K562 (cell line): ENCODE results near the gene DLG3. TPM values are rescaled to one million over a fixed set of nuclear protein-coding genes. Genes with fewer than 3 reads are reported as not detected.

Source experiments
- ATAC-seq: fragments of 200-7000 bp; cut with Tn5 transposase; 3 replicates; pipeline ENCODE4 v1.9.1; 2020; ENCODE audit warnings: moderate library complexity
- BruUV-seq: library from RNA; stranded (reverse); fragments of 400-500 nt; replicated peaks from 2 replicates; lab custom pipeline; 2021; lab: Mats Ljungman, UMichigan
- CTCF ChIA-PET: fragments of 300-600 bp; formaldehyde crosslinking; extraction: SDS; loops from one replicate; lab custom pipeline; 2021; ENCODE audit warnings: low intra/inter-chr PET ratio; lab: Yijun Ruan, JAX
- POLR2A ChIA-PET: fragments of 300-600, 350-650 bp; sonication (Branson Sonifier 250); formaldehyde crosslinking; extraction: SDS; loops from one replicate; lab custom pipeline; 2021; ENCODE audit warnings: antibody characterized with exemption, inconsistent platforms; lab: Yijun Ruan, JAX
- DNase-seq, 4 experiments: peaks; one replicate each; pipeline versions ENCODE4 v3.0.0 to v3.0.0-alpha.2; 2011 to 2018; ENCODE audit warnings: low spot score in 3 of 4, mixed read lengths in 3 of 4; ENCODE audit errors: extremely low read depth in 1 of 4
- FAIRE-seq: peaks from 2 replicates; lab custom pipeline; 2011; peaks lifted over from hg19 to GRCh38; lab: Jason Lieb, UNC
- H2AFZ ChIP-seq: 2 replicates; pipeline ENCODE4 v1.6.0; 2011; ENCODE audit warnings: low read depth, low read length, control low read depth, inconsistent platforms
- H3K27ac ChIP-seq: fragments of 200-600 bp; 3 replicates; pipeline ENCODE4 v1.8.0; 2011; ENCODE audit warnings: low read depth, mild to moderate bottlenecking, control low read depth, inconsistent platforms, low read length, moderate library complexity, mixed read lengths; ENCODE audit errors: extremely low read depth
- H3K27me3 ChIP-seq, 2 experiments: fragments of 300-600 bp in 1 of 2; 2 replicates in 1 of 2; 3 replicates in 1 of 2; pipeline versions ENCODE4 v1.6.0 to v1.8.0; 2011; ENCODE audit warnings: inconsistent platforms in 2 of 2, low read length in 2 of 2, mild to moderate bottlenecking in 1 of 2, mixed read lengths in 1 of 2, moderate library complexity in 1 of 2; ENCODE audit not compliant: control insufficient read depth in 2 of 2, insufficient read depth in 2 of 2
- H3K36me3 ChIP-seq: fragments of 300-600 bp; 3 replicates; pipeline ENCODE4 v1.8.0; 2011; ENCODE audit warnings: mild to moderate bottlenecking, low read length, inconsistent platforms; ENCODE audit not compliant: control insufficient read depth, insufficient read depth
- H3K4me1 ChIP-seq, 2 experiments: fragments of 200-600 bp in 1 of 2; replicated peaks in 1 of 2; 2 replicates in 1 of 2; 3 replicates in 1 of 2; pipeline versions ENCODE4 v1.5.1 to v1.8.0; 2011; ENCODE audit warnings: inconsistent platforms in 2 of 2, low read length in 2 of 2, mild to moderate bottlenecking in 1 of 2, mixed read lengths in 1 of 2, moderate library complexity in 1 of 2; ENCODE audit not compliant: control insufficient read depth in 2 of 2, insufficient read depth in 2 of 2
- H3K4me2 ChIP-seq: 2 replicates; pipeline ENCODE4 v1.6.1; 2011; ENCODE audit warnings: low read length, control low read depth, inconsistent platforms, mixed read lengths; ENCODE audit not compliant: insufficient read depth
- H3K4me3 ChIP-seq: fragments of 200-600 bp; sonication (generic), shearing (Covaris generic); 2 replicates; pipeline ENCODE4 v1.5.1; 2016; ENCODE audit warnings: control low read depth, inconsistent platforms
- H3K79me2 ChIP-seq: fragments of 200-600 bp; 3 replicates; pipeline ENCODE4 v1.8.0; 2011; ENCODE audit warnings: low read length, inconsistent platforms; ENCODE audit not compliant: control insufficient read depth, insufficient read depth
- H3K9ac ChIP-seq, 2 experiments: 2 replicates each; pipeline versions ENCODE4 v1.6.0 to v1.6.1; 2011; ENCODE audit warnings: low read depth in 2 of 2, low read length in 2 of 2, control low read depth in 1 of 2, inconsistent platforms in 1 of 2, mild to moderate bottlenecking in 1 of 2, mixed read lengths in 1 of 2; ENCODE audit not compliant: insufficient read depth in 1 of 2
- H3K9me1 ChIP-seq: one replicate; pipeline ENCODE4 v1.6.0; 2011; ENCODE audit warnings: inconsistent platforms, mild to moderate bottlenecking, low read length, moderate library complexity; ENCODE audit not compliant: control insufficient read depth, insufficient read depth
- H3K9me3 ChIP-seq: replicated peaks from 2 replicates; pipeline ENCODE4 v1.5.1; 2011; ENCODE audit warnings: low read depth, low read length, inconsistent platforms; ENCODE audit not compliant: control insufficient read depth, insufficient read depth
- H4K20me1 ChIP-seq: replicated peaks from 2 replicates; pipeline ENCODE4 v1.6.1; 2011; ENCODE audit warnings: low read length, inconsistent platforms, mixed read lengths; ENCODE audit not compliant: control insufficient read depth, insufficient read depth
- COPS2 ChIP-seq: fragments of 450-650 bp; conservative IDR thresholded peaks from 2 replicates; pipeline ENCODE4 v1.6.1; 2016; ENCODE audit warnings: mild to moderate bottlenecking, moderate library complexity
- EZH2 ChIP-seq: IDR thresholded peaks from 2 replicates; pipeline ENCODE4 v1.6.1; 2012; ENCODE audit warnings: low read depth, mild to moderate bottlenecking, inconsistent platforms, low read length, borderline replicate concordance
- FOSL1 ChIP-seq: fragments of 200-800 bp; sonication (Bioruptor generic); conservative IDR thresholded peaks from 2 replicates; pipeline ENCODE4 v1.6.1; 2016; ENCODE audit warnings: missing genetic modification characterization, missing compliant biosample characterization
- FOXP1 ChIP-seq: sonication (generic); formaldehyde crosslinking; IDR thresholded peaks from 2 replicates; pipeline ENCODE4 v1.8.0; 2022; ENCODE audit warnings: mild to moderate bottlenecking, missing genetic modification reagents
- FUS ChIP-seq: fragments of 200-400 bp; formaldehyde crosslinking; optimal IDR thresholded peaks from 2 replicates; pipeline ENCODE3; 2017; ENCODE audit warnings: low read depth, low read length
- GATAD2A ChIP-seq: fragments of 450-650 bp; IDR thresholded peaks from 2 replicates; pipeline ENCODE4 v1.6.1; 2017
- HDAC8 ChIP-seq: fragments of 450-650 bp; IDR thresholded peaks from 2 replicates; pipeline ENCODE4 v1.6.1; 2016; ENCODE audit warnings: mild to moderate bottlenecking, missing genetic modification characterization, moderate library complexity, missing compliant biosample characterization
- HNRNPLL ChIP-seq: fragments of 200-400 bp; formaldehyde crosslinking; IDR thresholded peaks from 2 replicates; pipeline ENCODE4 v1.6.1; 2017; ENCODE audit warnings: low read length, low read depth, mild to moderate bottlenecking; ENCODE audit not compliant: poor library complexity, severe bottlenecking
- KLF10 ChIP-seq: fragments of 250-450 bp; sonication (Bioruptor Pico); IDR thresholded peaks from 2 replicates; pipeline ENCODE4 v1.6.1; 2021; ENCODE audit warnings: matching md5 sums
- MXI1 ChIP-seq: IDR thresholded peaks from 2 replicates; pipeline ENCODE4 v1.6.1; 2011; ENCODE audit warnings: low read depth, mild to moderate bottlenecking, improper control_type of control experiment, low read length
- NFE2L1 ChIP-seq: fragments of 450-650 bp; IDR thresholded peaks from 2 replicates; pipeline ENCODE4 v1.6.1; 2016; ENCODE audit warnings: missing genetic modification characterization, low read depth, mild to moderate bottlenecking, missing compliant biosample characterization, moderate library complexity, borderline replicate concordance
- POLR3A ChIP-seq: IDR thresholded peaks from 2 replicates; pipeline ENCODE4 v1.6.1; 2011; ENCODE audit warnings: borderline replicate concordance, mild to moderate bottlenecking, moderate library complexity; ENCODE audit not compliant: insufficient read length, insufficient read depth; ENCODE audit errors: extremely low read depth
- SRF ChIP-seq, 2 experiments: fragments of 250-450, 450-650 bp in 1 of 2; sonication (Bioruptor Pico) in 1 of 2; sonication (generic) in 1 of 2; formaldehyde crosslinking; IDR thresholded peaks; 2 replicates each; pipeline versions ENCODE4 v1.5.0 to v1.5.1; 2020 to 2022; ENCODE audit warnings: mild to moderate bottlenecking in 1 of 2, missing genetic modification reagents in 1 of 2
- STAT5B ChIP-seq: fragments of 250-450 bp; sonication (Bioruptor Pico); IDR thresholded peaks from 2 replicates; pipeline ENCODE4 v1.8.0; 2021; ENCODE audit warnings: mild to moderate bottlenecking, inconsistent platforms
- TAF9B ChIP-seq: fragments of 450-650 bp; IDR thresholded peaks from 2 replicates; pipeline ENCODE4 v1.6.1; 2018; ENCODE audit warnings: mild to moderate bottlenecking; ENCODE audit not compliant: partially characterized antibody
- ZBTB1 ChIP-seq: sonication (generic); formaldehyde crosslinking; IDR thresholded peaks from 2 replicates; pipeline ENCODE4 v1.8.1; 2023; ENCODE audit warnings: missing genetic modification reagents, low read depth, mild to moderate bottlenecking, borderline replicate concordance
- ZNF263 ChIP-seq: sonication (generic); formaldehyde crosslinking; IDR thresholded peaks from 2 replicates; pipeline ENCODE4 v1.8.0; 2022; ENCODE audit warnings: mild to moderate bottlenecking, missing genetic modification reagents, borderline replicate concordance
- ZNF586 ChIP-seq: fragments of 450-650 bp; formaldehyde crosslinking; conservative IDR thresholded peaks from 2 replicates; pipeline ENCODE4 v1.4.0; 2020; ENCODE audit warnings: mild to moderate bottlenecking, moderate library complexity
- ZNF655 ChIP-seq: fragments of 250-450 bp; sonication (Bioruptor Pico); IDR thresholded peaks from 2 replicates; pipeline ENCODE4 v1.5.0; 2021
- in situ Hi-C: fragments of 300-500 bp; cut with MboI; formaldehyde crosslinking; loops from 4 replicates; pipeline ENCODE4 v1.15.0; 2018; ENCODE audit warnings: inconsistent platforms, mixed read lengths
- intact Hi-C: fragments of 100-400 bp; cut with micrococcal nuclease; formaldehyde crosslinking; loops from 2 replicates; pipeline ENCODE4 v1.14.2; 2022
- polyA plus RNA-seq, 8 experiments: library from polyadenylated mRNA; depleted of rRNA in 4 of 8; stranded (reverse) in 5 of 8; unstranded in 3 of 8; fragments of >200 nt; fragmentation: Nextera tagmentation in 2 of 8; fragmentation: Illumina TruSeq in 1 of 8; extraction: Ambion mirVana in 2 of 8; extraction: Trizol in 1 of 8; gene quantifications; 2 replicates each; pipeline versions ENCODE4 v1.2.1 to v1.2.3, GENCODE V29; 2011 to 2014; ENCODE audit warnings: inconsistent platforms in 1 of 8, missing spikeins in 1 of 8
- total RNA-seq, 7 experiments: library from RNA; depleted of rRNA in 6 of 7; stranded (reverse); fragments of >200 nt in 6 of 7; fragmentation: Illumina TruSeq in 2 of 7; extraction: Trizol in 2 of 7; gene quantifications; 2 replicates each; pipeline versions ENCODE4 v1.2.1 to v1.2.3, GENCODE V29; 2011 to 2021; ENCODE audit warnings: low replicate concordance in 1 of 7
- TF ChIP-seq, protein P1 (sequence below): IDR thresholded peaks from 3 replicates; pipeline ENCODE4 v1.6.1; 2011; ENCODE audit warnings: borderline replicate concordance, mild to moderate bottlenecking, moderate library complexity; ENCODE audit not compliant: insufficient read length; ENCODE audit errors: extremely low read depth

Gene DLG3
- total and polyA plus RNA-seq, 9 of the 15 experiments (the other 6 are each of a cell fraction or from before 2014, with no cell fraction given): 3.1 to 15.7 (median 8.8) TPM

DNA sequence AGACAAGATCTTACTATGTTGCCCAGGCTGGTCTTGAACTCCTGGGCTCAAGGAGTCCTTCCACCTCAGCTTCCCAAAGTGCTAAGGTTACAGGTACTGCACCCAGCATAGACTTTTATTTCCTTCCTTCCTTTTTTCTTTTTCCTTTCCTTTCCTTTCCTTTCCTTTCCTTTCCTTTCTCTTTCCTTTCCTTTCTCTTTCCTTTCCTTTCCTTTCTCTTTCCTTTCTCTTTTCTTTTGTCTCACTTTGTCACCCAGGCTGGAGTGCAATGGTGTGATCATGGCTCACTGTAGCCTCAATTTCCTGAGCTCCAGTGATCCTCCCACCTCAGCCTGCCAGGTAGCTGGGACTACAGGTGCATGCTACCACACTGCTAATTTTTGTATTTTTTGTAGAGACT lies 19.4 kb downstream of the DLG3 start (continued):
- TF ChIP-seq, protein P1, sequence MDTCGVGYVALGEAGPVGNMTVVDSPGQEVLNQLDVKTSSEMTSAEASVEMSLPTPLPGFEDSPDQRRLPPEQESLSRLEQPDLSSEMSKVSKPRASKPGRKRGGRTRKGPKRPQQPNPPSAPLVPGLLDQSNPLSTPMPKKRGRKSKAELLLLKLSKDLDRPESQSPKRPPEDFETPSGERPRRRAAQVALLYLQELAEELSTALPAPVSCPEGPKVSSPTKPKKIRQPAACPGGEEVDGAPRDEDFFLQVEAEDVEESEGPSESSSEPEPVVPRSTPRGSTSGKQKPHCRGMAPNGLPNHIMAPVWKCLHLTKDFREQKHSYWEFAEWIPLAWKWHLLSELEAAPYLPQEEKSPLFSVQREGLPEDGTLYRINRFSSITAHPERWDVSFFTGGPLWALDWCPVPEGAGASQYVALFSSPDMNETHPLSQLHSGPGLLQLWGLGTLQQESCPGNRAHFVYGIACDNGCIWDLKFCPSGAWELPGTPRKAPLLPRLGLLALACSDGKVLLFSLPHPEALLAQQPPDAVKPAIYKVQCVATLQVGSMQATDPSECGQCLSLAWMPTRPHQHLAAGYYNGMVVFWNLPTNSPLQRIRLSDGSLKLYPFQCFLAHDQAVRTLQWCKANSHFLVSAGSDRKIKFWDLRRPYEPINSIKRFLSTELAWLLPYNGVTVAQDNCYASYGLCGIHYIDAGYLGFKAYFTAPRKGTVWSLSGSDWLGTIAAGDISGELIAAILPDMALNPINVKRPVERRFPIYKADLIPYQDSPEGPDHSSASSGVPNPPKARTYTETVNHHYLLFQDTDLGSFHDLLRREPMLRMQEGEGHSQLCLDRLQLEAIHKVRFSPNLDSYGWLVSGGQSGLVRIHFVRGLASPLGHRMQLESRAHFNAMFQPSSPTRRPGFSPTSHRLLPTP: no peak
- TF ChIP-seq SRF (CRISPR knock-in tag; IDR thresholded peaks at IDR 0.05) (no peak), HNRNPLL (no peak), MXI1 (no peak), KLF10 (CRISPR knock-in tag) (no peak), EZH2 (no peak)

DNA sequence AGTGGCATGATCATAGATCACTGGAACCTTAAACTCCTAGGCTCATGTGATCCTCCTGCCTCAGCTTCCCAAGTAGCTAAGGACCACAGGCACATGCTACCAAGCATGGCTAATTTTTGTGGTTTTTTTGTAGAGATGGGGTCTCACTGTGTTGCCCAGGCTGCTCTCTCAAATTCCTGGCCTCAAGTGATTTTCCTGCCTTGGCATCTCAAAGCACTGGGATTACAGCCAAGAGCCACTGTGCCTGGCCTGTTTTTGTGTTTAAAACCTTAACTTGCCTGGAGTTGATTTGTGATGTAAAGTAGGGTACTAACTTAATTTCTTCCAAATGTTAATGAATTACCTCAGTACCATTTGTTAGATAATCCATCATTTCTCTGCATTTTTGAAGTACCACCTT lies 22.3 kb downstream of the DLG3 start:
- no peak overlapping the region for H3K27ac ChIP-seq
- no peaks in the 10 kb centered on the region for H3K9me1 ChIP-seq
- DNase-seq: no peak
- H2AFZ ChIP-seq: no peak overlapping the region
- ChIA-PET CTCF (no interaction called here), POLR2A (no interaction called here)
- FAIRE-seq: no peak
- H4K20me1 ChIP-seq: no peaks in the 10 kb centered on the region
- BruUV-seq: no TSS peak
- H3K36me3 ChIP-seq: no peaks in the 10 kb centered on the region
- H3K4me1 ChIP-seq: no peaks in the 10 kb centered on the region
- intact Hi-C loops (no loop called here), in situ Hi-C loops (no loop called here)
- H3K9me3 ChIP-seq: no peaks in the 10 kb centered on the region
- H3K9ac ChIP-seq: no peak overlapping the region
- H3K27me3 ChIP-seq: no peaks in the 10 kb centered on the region
- ATAC-seq: no peak
- no peaks in the 10 kb centered on the region for H3K79me2 ChIP-seq
- no peak overlapping the region for H3K4me2 ChIP-seq
- H3K4me3 ChIP-seq: no peak overlapping the region
- TF ChIP-seq ZNF655 (CRISPR knock-in tag) (no peak), FUS (no peak), ZBTB1 (no peak), HDAC8 (tag) (no peak), STAT5B (no peak), NFE2L1 (no peak), ZNF263 (CRISPR knock-in tag) (no peak), FOXP1 (CRISPR knock-in tag) (no peak), FOSL1 (tag) (no peak), POLR3A (no peak), TAF9B (no peak), ZNF586 (no peak), COPS2 (no peak), GATAD2A (no peak)
